ENCODE data around the gene HOXB8.

Gene HOXB8

GRCh38 chr17:48596000-48596734, 18.9 kb downstream of the HOXB8 start:
- no peak for DNase-seq

DNA sequence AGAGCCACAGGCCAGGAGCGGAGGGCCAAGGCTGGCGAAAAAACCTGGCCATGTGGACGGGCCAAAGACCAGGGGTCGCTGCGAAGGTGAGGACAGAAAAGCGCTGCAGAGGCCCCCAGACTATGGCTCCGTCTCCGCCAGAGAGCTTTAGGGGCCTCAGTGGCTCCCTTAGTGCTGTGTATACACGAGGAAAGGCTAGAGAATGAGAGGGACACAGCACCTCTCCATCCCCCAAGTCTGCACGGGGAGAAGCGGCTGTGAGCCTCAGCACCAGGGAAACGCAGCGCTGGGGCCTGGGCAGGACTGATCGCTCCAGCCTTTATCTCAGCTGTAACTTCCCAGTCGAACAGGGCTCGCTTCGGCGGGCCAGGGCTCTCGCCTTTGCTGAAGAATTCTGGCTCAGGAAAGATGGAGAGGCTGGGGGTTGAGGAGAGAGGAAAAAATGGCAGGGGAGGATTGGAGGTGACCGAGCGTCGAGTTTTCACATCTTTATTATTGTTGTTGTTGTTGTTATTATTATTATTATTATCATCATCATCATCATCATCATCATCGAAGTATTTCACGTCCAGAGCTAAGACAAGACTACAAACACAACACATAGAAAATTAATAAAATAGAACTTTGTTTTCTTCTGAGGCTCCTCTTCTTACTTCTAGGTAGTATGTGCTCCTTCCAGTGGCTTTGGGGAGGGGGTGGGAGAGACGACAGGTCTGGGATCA, 19.7 kb downstream of the HOXB8 start:
- DNase-seq, result no peak

- no peak for DNase-seq
These were observed 20.4 kb downstream of the HOXB8 start for GRCh38 chr17:48594538-48595277.

GRCh38 chr17:48593840-48594537, 21.1 kb downstream of the HOXB8 start:
- DNase-seq, result peak; percentile 74

DNA sequence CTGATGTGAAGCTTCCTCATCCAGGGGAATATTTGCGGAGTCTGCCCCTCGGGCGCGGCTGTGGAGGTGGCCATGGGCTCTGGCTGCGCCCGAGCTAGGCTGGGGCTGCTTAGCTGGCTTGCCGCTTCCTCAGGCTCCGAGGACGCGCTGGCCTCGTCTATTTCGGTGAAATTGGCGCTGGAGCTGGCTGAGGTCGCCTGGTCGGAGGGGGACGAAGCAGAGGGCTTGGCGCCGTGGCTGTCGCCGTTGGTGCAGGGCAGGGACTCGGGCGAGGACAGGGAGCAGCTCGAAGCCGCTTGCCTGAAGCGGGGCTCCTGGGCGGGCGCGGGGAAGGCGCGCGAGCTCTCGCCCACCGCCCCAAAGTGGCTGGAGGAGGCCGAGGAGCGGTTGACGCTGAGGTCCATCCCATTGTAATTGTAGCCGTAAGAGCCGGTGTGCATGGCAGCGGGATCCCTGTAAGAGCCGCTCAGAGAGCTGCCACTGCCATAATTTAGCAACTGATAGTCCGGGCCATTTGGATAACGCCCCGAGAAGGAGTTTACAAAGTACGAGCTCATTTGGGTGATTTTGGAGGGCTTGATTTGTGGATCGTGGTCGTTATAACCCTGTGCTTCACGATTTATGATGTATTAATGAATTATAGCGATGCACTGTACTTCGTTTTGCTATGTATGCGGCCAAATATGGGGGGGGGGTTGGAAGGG, 21.8 kb downstream of the HOXB8 start, which contains the start of gene HOXB5:
Gene HOXB5 (minus strand): TSS at position 654 of the 704 bp plus-strand sequence. CDS start 97 bp downstream, at position 557.
- DNase-seq, result peak; percentile 31

DNA sequence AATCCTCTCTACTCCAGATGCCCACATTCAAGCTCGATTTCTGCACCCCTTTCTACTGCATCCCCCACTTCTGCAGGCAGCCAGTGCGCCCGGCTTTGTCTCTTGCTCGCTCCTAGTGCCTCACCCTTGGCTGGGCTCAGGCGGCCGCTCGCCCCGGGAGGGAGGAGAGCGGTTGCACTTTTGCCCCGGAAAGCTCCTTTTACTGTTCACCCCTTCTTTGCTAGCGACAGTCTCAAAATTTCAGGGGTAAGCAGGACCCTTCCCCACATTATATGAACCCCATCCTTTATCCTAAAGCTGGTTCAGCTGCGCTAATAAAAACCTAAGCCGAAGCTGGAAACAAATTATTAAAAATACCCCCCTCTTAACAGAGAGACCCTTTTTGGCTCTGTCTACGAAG, 22.5 kb downstream of the HOXB8 start:
- DNase-seq, result no peak

- no peak for DNase-seq
These were observed 23.0 kb downstream of the HOXB8 start for GRCh38 chr17:48592057-48592514.

- DNase-seq, result no peak
These were observed 23.6 kb downstream of the HOXB8 start for GRCh38 chr17:48591255-48592056.

GRCh38 chr17:48590607-48591161, 24.4 kb downstream of the HOXB8 start:
- DNase-seq, result no peak

DNA sequence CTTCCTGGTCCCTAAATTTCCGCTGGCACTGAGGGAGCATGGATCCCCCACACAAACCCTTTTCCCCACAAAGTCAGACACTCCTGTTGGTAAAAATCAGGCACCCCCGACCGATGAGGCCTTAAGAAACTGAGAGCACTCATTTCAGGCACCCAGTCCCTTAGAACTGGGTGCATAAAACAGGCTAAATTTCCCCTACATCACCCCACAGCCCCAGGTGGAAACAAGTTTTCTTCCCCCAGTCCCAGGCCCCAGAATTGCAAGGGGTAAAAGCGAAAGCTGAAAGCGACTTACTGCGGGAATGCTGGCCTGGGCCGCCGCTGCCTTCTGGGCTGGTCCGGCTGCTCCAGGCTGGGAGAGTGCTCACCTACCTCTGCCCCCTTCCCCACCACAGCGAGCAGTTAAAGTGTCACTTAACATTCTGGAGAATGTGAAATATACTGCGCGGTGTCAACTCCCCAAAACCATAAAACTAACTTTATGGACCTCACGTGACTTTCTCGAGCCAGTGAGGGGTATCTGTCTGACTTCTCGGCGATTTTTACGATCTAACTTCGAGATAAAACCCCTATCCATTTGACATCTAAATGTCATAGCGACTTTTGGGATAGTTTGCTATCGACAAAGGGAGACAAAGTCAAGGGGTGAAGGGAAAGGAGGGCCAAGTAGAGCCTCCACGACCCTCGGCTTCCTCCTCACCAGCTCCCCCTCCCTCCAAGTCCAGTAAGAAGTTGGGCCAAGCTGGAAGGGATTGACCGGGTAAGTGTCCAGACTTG, 25.1 kb downstream of the HOXB8 start, which contains the start of gene HOXB3:
Gene HOXB3 (minus strand): TSS at position 411 of the 776 bp plus-strand sequence. CDS start 37,767 bp downstream, outside the sequence.
- no peak for DNase-seq

DNA sequence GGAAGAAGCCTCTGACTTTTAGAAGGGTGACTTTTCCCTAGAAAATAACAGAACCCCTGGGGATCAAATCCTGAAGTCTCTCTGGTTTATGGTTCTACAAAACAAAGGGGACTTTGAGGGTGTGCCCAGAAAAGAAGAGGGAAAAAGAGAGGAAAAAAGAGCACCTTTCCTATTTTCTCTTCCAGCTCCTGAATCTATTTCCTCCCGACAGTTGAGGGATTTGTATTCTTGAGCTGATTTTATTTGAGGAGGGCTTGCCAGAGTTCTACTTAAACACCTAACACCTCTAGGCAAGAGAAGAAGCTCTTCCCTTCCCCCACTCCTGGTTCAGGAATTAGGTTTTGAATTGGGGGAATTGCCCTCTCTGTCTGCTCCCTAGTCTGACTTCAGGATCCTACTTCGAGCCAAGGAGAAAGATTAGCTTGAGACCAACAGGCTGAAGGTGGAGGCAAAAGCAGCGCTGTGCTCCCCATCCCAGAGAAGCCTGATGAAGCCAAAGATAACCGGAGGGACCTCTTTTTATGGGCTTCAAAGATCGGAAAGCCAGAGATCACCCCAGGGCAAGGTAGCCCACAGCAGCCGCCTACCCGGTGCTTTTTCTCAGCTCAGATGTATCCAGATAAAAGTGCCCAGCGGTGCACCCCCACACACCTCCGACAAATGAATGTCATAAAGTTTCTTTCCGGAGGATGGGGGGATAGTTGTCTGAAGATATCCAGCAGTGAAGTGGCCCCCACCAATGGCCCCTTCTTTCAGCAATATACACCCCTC, 25.8 kb downstream of the HOXB8 start:
- DNase-seq, result no peak

DNA sequence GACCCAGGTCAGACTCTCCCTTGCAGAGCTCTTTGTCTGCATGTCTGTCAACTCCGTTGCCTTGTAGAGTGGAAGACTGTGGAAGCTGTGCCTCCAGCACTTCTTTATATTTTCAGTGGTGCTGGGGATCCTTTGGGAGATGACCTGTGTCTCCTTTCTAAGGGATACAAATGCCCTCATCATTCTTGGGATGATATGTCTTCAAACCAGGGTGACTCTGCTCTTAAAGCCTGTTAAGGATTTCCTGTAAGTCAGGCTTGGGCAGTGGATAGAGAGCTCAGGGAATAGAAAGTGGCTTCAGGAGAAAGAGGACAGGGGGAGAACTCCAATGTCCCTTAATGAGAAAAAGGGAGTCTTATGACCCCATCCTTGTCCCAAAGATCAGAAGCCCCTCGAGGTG, 26.6 kb downstream of the HOXB8 start:
- DNase-seq, result no peak

- DNase-seq, result no peak
These were observed 27.0 kb downstream of the HOXB8 start for GRCh38 chr17:48588074-48588415.

DNA sequence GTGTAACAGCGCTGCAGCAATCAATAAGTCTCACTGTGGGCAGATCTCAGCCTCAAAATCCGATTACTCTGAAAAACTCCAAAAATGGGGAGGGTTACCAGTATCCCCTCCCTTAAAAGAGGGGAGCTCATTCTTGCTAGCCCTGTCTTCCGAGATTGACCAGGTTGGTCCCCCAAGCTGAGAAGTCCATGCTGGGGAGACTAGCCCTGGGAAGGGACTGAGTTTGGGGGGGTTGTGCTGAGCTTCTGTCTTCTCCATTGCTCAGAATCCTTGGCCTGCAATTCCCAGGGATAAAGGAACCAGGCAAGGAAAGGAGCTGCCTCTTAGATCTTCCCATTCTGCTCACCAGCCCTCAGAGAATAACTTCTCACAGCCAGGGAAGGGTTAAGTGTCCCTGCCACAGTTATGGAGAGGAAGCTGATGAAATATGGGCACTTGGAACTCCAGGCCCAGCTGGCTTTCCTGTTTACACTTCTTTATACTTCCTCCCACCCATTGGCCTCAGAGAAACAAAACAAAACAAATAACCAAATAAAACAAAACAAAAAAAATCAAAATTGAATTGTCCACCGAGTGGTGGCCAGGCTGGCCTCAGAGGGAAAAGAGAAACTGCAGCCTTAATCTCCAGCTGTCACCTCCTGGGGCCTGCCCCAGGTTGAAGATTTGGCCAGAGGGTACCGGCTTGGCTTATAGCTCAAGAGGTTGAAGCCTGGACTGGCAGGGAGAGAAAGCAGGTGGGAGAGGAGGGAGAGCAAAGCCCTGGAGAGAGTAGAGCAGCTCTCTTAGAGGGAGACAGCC, 27.6 kb downstream of the HOXB8 start:
- no peak for DNase-seq

DNA sequence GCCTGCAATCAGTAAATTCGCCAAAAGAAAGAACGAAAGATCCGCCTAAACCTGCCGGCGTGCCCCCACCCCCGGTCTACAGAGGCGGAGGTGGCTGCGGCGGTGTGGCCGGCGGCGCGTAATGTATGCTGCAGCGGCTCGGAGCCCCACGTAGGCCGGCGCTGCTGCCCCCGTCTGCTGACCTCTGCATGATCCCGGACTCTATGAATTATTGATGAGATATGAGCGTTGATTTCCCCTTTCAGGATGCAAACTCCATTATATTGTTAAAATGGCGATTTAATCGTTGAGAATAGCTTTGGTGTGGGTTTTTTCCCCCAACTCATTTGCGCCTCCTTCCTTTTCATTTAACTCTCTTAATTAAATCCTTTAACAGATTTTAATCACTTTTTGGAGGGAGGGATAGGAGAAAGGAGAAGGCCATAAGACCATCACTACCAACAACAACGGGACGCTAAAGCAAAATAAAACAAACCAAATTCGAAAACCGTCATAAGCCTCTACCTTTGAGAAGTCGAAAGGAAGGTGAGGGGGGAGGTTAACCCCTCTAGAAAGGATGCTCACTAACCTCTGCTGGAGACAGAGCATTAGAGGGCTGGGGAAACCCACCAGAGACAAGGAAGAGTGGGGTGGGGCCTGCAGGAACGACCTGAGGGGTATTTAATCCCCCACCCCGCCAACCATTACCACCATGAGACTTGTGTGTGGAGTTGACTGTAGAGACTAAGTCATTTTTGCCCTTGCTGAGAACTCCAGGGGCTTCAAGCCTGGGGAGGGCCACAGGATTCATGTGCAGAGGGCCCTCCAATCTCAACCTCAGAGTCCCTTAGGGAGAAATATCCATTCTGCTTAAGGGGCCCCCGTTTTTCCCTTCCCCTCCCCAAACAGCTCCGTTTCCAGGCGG, 28.5 kb downstream of the HOXB8 start:
- no peak for DNase-seq

DNA sequence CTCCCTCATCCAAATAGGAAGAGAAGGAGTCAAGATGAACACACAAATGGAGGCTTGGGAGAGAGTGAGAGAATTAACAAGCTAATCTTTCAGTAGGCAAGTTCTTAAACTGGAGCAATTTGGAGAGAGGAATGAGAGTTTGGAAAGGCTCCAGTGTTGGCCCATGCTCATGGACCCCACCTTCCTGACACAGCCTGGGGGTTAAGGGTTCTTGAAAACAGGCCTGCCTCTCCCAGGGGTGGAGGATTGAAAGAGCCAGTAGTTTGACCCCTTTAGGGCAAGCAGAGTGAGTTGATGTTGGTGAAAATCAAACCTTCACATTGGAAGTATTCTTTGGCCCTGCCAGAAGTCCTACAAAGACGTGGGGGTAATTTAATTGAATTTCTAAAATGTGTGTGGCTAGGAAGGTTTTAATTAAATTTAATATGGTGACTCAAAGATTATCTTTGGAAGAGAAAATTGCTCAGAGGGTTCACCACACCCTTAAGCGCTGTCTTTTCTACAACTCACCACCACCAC, 30.8 kb downstream of the HOXB8 start:
- no peak for DNase-seq

DNA sequence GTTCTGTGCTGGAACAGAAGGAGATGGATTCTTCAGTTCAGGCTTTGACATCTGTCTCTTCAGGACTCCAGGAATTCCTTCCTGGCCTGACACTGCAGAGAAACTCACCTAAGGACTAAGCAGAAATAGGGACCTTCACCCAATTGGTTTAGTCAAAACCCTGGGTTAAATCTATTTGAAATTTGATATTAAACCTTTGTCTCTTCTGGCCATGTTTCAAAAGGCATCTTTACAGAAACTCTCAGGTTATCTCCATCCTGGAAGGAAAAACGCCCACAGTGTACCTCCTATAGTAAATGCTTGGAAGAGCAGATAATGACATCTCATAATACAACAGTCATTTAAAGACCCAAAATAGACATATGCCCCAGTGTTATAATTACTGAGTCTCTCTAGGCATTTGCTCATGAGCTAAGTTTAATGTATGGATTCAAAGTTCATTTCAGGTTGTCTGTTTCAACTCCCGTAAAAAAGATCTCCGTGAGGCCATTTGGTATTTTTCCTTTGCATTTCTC, 31.3 kb downstream of the HOXB8 start:
- no peak for DNase-seq

Data from NCI-H1694 treated with DMSO at 0.1 percent for 48 hours (cell line).